ENCODE results near the gene IGSF9. TPM values are rescaled to one million over a fixed set of nuclear protein-coding genes. Genes with fewer than 3 reads are reported as not detected.

IGSF9 gene
- total and polyA plus RNA-seq, 4 donors = 0.14 to 21.3 (median 16.1) TPM

DNA sequence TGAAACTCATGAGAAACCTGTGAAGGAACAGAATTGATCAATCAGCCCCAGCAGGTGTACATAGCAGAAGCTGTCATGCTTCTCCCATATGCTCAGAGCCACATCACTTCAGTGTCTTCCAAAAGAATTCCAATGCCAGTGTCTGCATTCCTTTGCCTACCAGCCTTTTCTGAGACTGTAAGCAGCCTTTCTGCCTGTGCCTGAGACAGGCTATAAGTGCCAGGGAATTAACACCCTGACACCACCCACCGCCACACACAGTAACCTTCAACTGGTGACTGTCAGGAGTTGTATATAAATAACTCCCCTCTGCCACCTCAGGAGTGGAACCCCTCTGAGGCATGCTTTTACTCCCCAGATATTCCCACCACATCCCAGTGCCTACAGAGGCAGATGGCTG is 46.7 kb upstream of the IGSF9 start:
- 98% methylated on average over 1 of the region's 1 CpG for WGBS
- peak overlapping the region; percentile 54 to 73 for H3K27ac ChIP-seq (ENCODE audit: low read depth in 1 of 2, low read length in 2 of 2)
- DNase-seq (ENCODE audit: low spot score) = no peak

DNA sequence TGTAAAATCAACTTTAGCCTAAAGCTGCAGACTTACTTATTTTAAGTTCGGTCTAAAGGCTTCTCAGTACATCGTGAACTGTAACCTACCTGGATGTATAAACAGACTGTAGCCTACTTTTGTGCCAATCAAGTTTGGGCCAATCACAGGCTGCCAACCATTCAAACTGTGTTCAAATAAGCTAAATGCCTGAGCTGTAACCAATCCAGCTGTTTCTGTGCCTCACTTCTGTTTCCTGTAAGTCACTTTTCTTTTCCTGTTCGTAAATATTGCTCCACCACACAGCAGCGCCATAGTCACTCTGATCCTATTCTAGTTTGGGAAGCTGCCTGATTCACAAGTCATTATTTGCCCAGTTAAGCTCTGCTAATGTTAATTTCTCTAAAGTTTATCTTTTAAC is 46.1 kb upstream of the IGSF9 start:
- Histone ChIP-seq H3K9me3 (ENCODE audit: control insufficient read depth in 4 of 4, low read length in 3 of 4) (no peaks in the 10 kb centered on the region), H3K36me3 (ENCODE audit: control insufficient read depth in 4 of 4, insufficient read depth in 3 of 4, low read depth in 1 of 4, low read length in 3 of 4) (no peaks in the 10 kb centered on the region), H3K9ac (ENCODE audit: low read depth in 1 of 2, low read length in 2 of 2) (no peak overlapping the region), H3K27ac (ENCODE audit: low read depth in 1 of 2, low read length in 2 of 2) (peak overlapping the region; percentile 54 to 73), H3K4me3 (ENCODE audit: low read depth in 1 of 3, low read length in 3 of 3) (peak overlapping the region in 2 of 3 donors; percentile 9 to 45), H3K4me1 (ENCODE audit: control insufficient read depth in 4 of 4, insufficient read depth in 4 of 4, low read length in 3 of 4) (peaks cover 0 to 11% (median 5%) of the 10 kb centered on the region in 4 donors), H3K27me3 (ENCODE audit: control insufficient read depth in 4 of 4, insufficient read depth in 4 of 4, low read length in 3 of 4) (no peaks in the 10 kb centered on the region)
- WGBS = 20% methylated on average over 4 of the region's 4 CpGs
- no peak for DNase-seq (ENCODE audit: low spot score)
- TF ChIP-seq, protein P1, sequence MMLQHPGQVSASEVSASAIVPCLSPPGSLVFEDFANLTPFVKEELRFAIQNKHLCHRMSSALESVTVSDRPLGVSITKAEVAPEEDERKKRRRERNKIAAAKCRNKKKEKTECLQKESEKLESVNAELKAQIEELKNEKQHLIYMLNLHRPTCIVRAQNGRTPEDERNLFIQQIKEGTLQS (IDR thresholded peaks at IDR 0.05) = no peak
- TF ChIP-seq NR2F2 (IDR thresholded peaks at IDR 0.05) = no peak
- TF ChIP-seq FOXA2 (IDR thresholded peaks at IDR 0.05) = peak; percentile 75
- peak; percentile 34 to 41 for TF ChIP-seq RAD21 (IDR thresholded peaks at IDR 0.05)
- TF ChIP-seq FOXA1 (IDR thresholded peaks at IDR 0.05) = peak; percentile 77
- TF ChIP-seq HNF4A (conservative IDR thresholded peaks at IDR 0.05) = peak; percentile 59 to 66
- peak; percentile 83 to 90 for TF ChIP-seq RXRA (IDR thresholded peaks at IDR 0.05)
- TF ChIP-seq GABPA (IDR thresholded peaks at IDR 0.05 in 1 of 2, conservative IDR thresholded peaks at IDR 0.05 in 1 of 2) = peak in 1 of 2 donors; percentile 79
- peak; percentile 36 to 82 for TF ChIP-seq JUND (IDR thresholded peaks at IDR 0.05)
- TF ChIP-seq, protein P2, sequence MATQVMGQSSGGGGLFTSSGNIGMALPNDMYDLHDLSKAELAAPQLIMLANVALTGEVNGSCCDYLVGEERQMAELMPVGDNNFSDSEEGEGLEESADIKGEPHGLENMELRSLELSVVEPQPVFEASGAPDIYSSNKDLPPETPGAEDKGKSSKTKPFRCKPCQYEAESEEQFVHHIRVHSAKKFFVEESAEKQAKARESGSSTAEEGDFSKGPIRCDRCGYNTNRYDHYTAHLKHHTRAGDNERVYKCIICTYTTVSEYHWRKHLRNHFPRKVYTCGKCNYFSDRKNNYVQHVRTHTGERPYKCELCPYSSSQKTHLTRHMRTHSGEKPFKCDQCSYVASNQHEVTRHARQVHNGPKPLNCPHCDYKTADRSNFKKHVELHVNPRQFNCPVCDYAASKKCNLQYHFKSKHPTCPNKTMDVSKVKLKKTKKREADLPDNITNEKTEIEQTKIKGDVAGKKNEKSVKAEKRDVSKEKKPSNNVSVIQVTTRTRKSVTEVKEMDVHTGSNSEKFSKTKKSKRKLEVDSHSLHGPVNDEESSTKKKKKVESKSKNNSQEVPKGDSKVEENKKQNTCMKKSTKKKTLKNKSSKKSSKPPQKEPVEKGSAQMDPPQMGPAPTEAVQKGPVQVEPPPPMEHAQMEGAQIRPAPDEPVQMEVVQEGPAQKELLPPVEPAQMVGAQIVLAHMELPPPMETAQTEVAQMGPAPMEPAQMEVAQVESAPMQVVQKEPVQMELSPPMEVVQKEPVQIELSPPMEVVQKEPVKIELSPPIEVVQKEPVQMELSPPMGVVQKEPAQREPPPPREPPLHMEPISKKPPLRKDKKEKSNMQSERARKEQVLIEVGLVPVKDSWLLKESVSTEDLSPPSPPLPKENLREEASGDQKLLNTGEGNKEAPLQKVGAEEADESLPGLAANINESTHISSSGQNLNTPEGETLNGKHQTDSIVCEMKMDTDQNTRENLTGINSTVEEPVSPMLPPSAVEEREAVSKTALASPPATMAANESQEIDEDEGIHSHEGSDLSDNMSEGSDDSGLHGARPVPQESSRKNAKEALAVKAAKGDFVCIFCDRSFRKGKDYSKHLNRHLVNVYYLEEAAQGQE (IDR thresholded peaks at IDR 0.05) = peak; percentile 84
- TF ChIP-seq, protein P3, sequence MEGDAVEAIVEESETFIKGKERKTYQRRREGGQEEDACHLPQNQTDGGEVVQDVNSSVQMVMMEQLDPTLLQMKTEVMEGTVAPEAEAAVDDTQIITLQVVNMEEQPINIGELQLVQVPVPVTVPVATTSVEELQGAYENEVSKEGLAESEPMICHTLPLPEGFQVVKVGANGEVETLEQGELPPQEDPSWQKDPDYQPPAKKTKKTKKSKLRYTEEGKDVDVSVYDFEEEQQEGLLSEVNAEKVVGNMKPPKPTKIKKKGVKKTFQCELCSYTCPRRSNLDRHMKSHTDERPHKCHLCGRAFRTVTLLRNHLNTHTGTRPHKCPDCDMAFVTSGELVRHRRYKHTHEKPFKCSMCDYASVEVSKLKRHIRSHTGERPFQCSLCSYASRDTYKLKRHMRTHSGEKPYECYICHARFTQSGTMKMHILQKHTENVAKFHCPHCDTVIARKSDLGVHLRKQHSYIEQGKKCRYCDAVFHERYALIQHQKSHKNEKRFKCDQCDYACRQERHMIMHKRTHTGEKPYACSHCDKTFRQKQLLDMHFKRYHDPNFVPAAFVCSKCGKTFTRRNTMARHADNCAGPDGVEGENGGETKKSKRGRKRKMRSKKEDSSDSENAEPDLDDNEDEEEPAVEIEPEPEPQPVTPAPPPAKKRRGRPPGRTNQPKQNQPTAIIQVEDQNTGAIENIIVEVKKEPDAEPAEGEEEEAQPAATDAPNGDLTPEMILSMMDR (IDR thresholded peaks at IDR 0.05; ENCODE audit: low read depth, low read length, missing input control) = no peak
- no peak for TF ChIP-seq HNF4G (IDR thresholded peaks at IDR 0.05)
- TF ChIP-seq YY1 (IDR thresholded peaks at IDR 0.05) = peak; percentile 89
- TF ChIP-seq EGR1 (IDR thresholded peaks at IDR 0.05; ENCODE audit: low read depth in 2 of 2) = peak in 1 of 2 donors; percentile 82
- peak; percentile 95 for TF ChIP-seq SP1 (IDR thresholded peaks at IDR 0.05)
- TF ChIP-seq, protein P4, sequence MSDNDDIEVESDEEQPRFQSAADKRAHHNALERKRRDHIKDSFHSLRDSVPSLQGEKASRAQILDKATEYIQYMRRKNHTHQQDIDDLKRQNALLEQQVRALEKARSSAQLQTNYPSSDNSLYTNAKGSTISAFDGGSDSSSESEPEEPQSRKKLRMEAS (IDR thresholded peaks at IDR 0.05) = peak; percentile 74
- peak; percentile 68 for TF ChIP-seq TAF1 (conservative IDR thresholded peaks at IDR 0.05)

More for the DNA sequence above, 46.7 kb upstream of the IGSF9 start:
- Histone ChIP-seq H3K27me3 (ENCODE audit: control insufficient read depth in 4 of 4, insufficient read depth in 4 of 4, low read length in 3 of 4) (no peaks in the 10 kb centered on the region), H3K9me3 (ENCODE audit: control insufficient read depth in 4 of 4, low read length in 3 of 4) (no peaks in the 10 kb centered on the region), H3K9ac (ENCODE audit: low read depth in 1 of 2, low read length in 2 of 2) (no peak overlapping the region), H3K4me1 (ENCODE audit: control insufficient read depth in 4 of 4, insufficient read depth in 4 of 4, low read length in 3 of 4) (peaks cover 0 to 11% (median 5%) of the 10 kb centered on the region in 4 donors), H3K4me3 (ENCODE audit: low read depth in 1 of 3, low read length in 3 of 3) (no peak overlapping the region), H3K36me3 (ENCODE audit: control insufficient read depth in 4 of 4, insufficient read depth in 3 of 4, low read depth in 1 of 4, low read length in 3 of 4) (no peaks in the 10 kb centered on the region)
- no peak for TF ChIP-seq HNF4G (IDR thresholded peaks at IDR 0.05)
- TF ChIP-seq FOXA2 (IDR thresholded peaks at IDR 0.05) = no peak
- TF ChIP-seq EGR1 (IDR thresholded peaks at IDR 0.05; ENCODE audit: low read depth in 2 of 2) = no peak
- TF ChIP-seq, protein P3 (IDR thresholded peaks at IDR 0.05; ENCODE audit: low read depth, low read length, missing input control) = no peak
- no peak for TF ChIP-seq JUND (IDR thresholded peaks at IDR 0.05)
- TF ChIP-seq, protein P4 (IDR thresholded peaks at IDR 0.05) = no peak
- TF ChIP-seq NR2F2 (IDR thresholded peaks at IDR 0.05) = no peak
- TF ChIP-seq, protein P1 (IDR thresholded peaks at IDR 0.05) = no peak
- TF ChIP-seq GABPA (IDR thresholded peaks at IDR 0.05 in 1 of 2, conservative IDR thresholded peaks at IDR 0.05 in 1 of 2) = no peak
- no peak for TF ChIP-seq HNF4A (conservative IDR thresholded peaks at IDR 0.05)
- no peak for TF ChIP-seq RXRA (IDR thresholded peaks at IDR 0.05)
- no peak for TF ChIP-seq FOXA1 (IDR thresholded peaks at IDR 0.05)
